Endothelial cell of umbilical vein (primary cell): Measurements from ENCODE around the gene SETD3. TPM values are rescaled to one million over a fixed set of nuclear protein-coding genes. Genes with fewer than 3 reads are reported as not detected.

Experiments
- BruUV-seq: library from RNA; stranded (reverse); fragments of 400-500 nt; replicated peaks from 2 replicates; lab custom pipeline; 2021; lab: Mats Ljungman, UMichigan
- CTCF ChIA-PET: fragments of 300-600, 350-600 bp; sonication (Branson Sonifier 250); formaldehyde crosslinking; loops from one replicate; lab custom pipeline; 2021; ENCODE audit warnings: antibody characterized with exemption, inconsistent platforms; lab: Charles Lee
- POLR2A ChIA-PET: fragments of 300-600, 350-600 bp; sonication (Branson Sonifier 250); formaldehyde crosslinking; loops from one replicate; lab custom pipeline; 2021; ENCODE audit warnings: antibody characterized with exemption, inconsistent platforms; lab: Charles Lee
- DNase-seq: peaks from one replicate; pipeline ENCODE4 v3.0.0-alpha.2; 2011; ENCODE audit warnings: low read depth, low spot score
- FAIRE-seq: peaks from 2 replicates; lab custom pipeline; 2011; peaks lifted over from hg19 to GRCh38; lab: Jason Lieb, UNC
- H2AFZ ChIP-seq: 2 replicates; pipeline ENCODE4 v1.6.0; 2012; ENCODE audit warnings: low read depth, low read length, control low read depth, inconsistent platforms
- H3K27ac ChIP-seq: 2 replicates; pipeline ENCODE4 v1.5.1; 2011; ENCODE audit warnings: low read depth, mild to moderate bottlenecking, control low read depth, low read length, moderate library complexity; ENCODE audit not compliant: insufficient read depth
- H3K27me3 ChIP-seq, 2 experiments: 2 replicates each; pipeline versions ENCODE4 v1.6.0 to v1.6.1; 2011; ENCODE audit warnings: low read length in 2 of 2, mixed read lengths in 1 of 2; ENCODE audit not compliant: control insufficient read depth in 2 of 2, insufficient read depth in 2 of 2
- H3K36me3 ChIP-seq, 2 experiments: 2 replicates in 1 of 2; 3 replicates in 1 of 2; pipeline ENCODE4 v1.5.1; 2011; ENCODE audit warnings: low read length in 2 of 2, mild to moderate bottlenecking in 1 of 2, moderate library complexity in 1 of 2; ENCODE audit not compliant: control insufficient read depth in 2 of 2, insufficient read depth in 2 of 2; ENCODE audit errors: extremely low read depth in 1 of 2
- H3K4me1 ChIP-seq: 3 replicates; pipeline ENCODE4 v1.5.1; 2011; ENCODE audit warnings: mild to moderate bottlenecking, low read length; ENCODE audit not compliant: control insufficient read depth, insufficient read depth; ENCODE audit errors: extremely low read depth
- H3K4me2 ChIP-seq: 2 replicates; pipeline ENCODE4 v1.6.1; 2011; ENCODE audit warnings: low read length, control low read depth, mixed read lengths; ENCODE audit not compliant: insufficient read depth
- H3K4me3 ChIP-seq, 3 experiments: fragments of 200-600 bp in 1 of 3; sonication (generic), shearing (Covaris generic) in 1 of 3; replicated peaks in 1 of 3; 2 replicates each; pipeline ENCODE4 v1.5.1; 2011 to 2016; ENCODE audit warnings: control low read depth in 3 of 3, low read length in 3 of 3, mild to moderate bottlenecking in 2 of 3, inconsistent platforms in 1 of 3, low read depth in 1 of 3, moderate library complexity in 1 of 3; ENCODE audit not compliant: insufficient read depth in 1 of 3
- H3K79me2 ChIP-seq: 2 replicates; pipeline ENCODE4 v1.6.0; 2012; ENCODE audit warnings: low read length, inconsistent platforms; ENCODE audit not compliant: control insufficient read depth, insufficient read depth
- H3K9ac ChIP-seq: replicated peaks from 2 replicates; pipeline ENCODE3; 2011; ENCODE audit warnings: low read length, control low read depth; ENCODE audit not compliant: insufficient read depth; ENCODE audit errors: extremely low read depth
- H3K9me1 ChIP-seq: replicated peaks from 3 replicates; pipeline ENCODE4 v1.6.0; 2011; ENCODE audit warnings: mild to moderate bottlenecking, low read length; ENCODE audit not compliant: control insufficient read depth, insufficient read depth; ENCODE audit errors: extremely low read depth
- H3K9me3 ChIP-seq: replicated peaks from 2 replicates; pipeline ENCODE4 v1.5.1; 2012; ENCODE audit warnings: low read length, inconsistent platforms; ENCODE audit not compliant: control insufficient read depth, insufficient read depth
- H4K20me1 ChIP-seq: replicated peaks from 2 replicates; pipeline ENCODE3; 2011; ENCODE audit warnings: mild to moderate bottlenecking, low read length; ENCODE audit not compliant: control insufficient read depth, insufficient read depth; ENCODE audit errors: extremely low read depth
- EZH2 ChIP-seq: IDR thresholded peaks from 2 replicates; pipeline ENCODE4 v1.6.1; 2012; ENCODE audit warnings: borderline replicate concordance, low read depth, mild to moderate bottlenecking, moderate library complexity, low read length, inconsistent platforms; ENCODE audit not compliant: severe bottlenecking
- FOS ChIP-seq: IDR thresholded peaks from 2 replicates; pipeline ENCODE4 v1.6.1; 2011; ENCODE audit warnings: mild to moderate bottlenecking, low read length, moderate library complexity, borderline replicate concordance; ENCODE audit not compliant: insufficient read depth
- GATA2 ChIP-seq: IDR thresholded peaks from 2 replicates; pipeline ENCODE4 v1.7.0; 2011; ENCODE audit warnings: low read depth, mild to moderate bottlenecking, moderate library complexity, mixed read lengths, low read length; ENCODE audit not compliant: insufficient read length, insufficient read depth
- JUN ChIP-seq: IDR thresholded peaks from 2 replicates; pipeline ENCODE4 v1.6.1; 2011; ENCODE audit warnings: borderline replicate concordance, low read depth; ENCODE audit not compliant: insufficient read length, insufficient read depth
- MYC ChIP-seq: IDR thresholded peaks from one replicate; pipeline ENCODE4 v1.6.1; 2011; ENCODE audit warnings: mild to moderate bottlenecking, low read depth, low read length
- POLR2A ChIP-seq: IDR thresholded peaks from 2 replicates; pipeline ENCODE4 v1.6.1; 2012; ENCODE audit warnings: low read depth, mild to moderate bottlenecking, control low read depth, low read length
- POLR2AphosphoS5 ChIP-seq: IDR thresholded peaks from 2 replicates; pipeline ENCODE4 v1.6.1; 2012; ENCODE audit warnings: low read depth, mild to moderate bottlenecking, control low read depth, low read length, moderate library complexity; ENCODE audit not compliant: insufficient read depth
- dilution Hi-C: fragments of 300-500 bp; cut with MboI; formaldehyde crosslinking; loops from one replicate; pipeline ENCODE4 v1.15.0; 2019; ENCODE audit warnings: low sequenced_read_pairs; ENCODE audit not compliant: extremely low pct_ligation_motif_present
- intact Hi-C: fragments of 100-400 bp; cut with micrococcal nuclease; formaldehyde crosslinking; loops from one replicate; pipeline ENCODE4 v1.10.0; 2022
- polyA plus RNA-seq, 4 experiments: library from polyadenylated mRNA; depleted of rRNA in 3 of 4; stranded (reverse) in 3 of 4; unstranded in 1 of 4; fragments of >200 nt; gene quantifications; 2 replicates each; pipeline versions ENCODE4 v1.2.1 to v1.2.3, GENCODE V29; 2011 to 2012; ENCODE audit warnings: missing spikeins in 1 of 4
- total RNA-seq: library from RNA; stranded (reverse); gene quantifications from 2 replicates; pipeline ENCODE4 v1.2.3, GENCODE V29; 2021
- TF ChIP-seq, protein P1 (sequence below), 2 donors: IDR thresholded peaks; 1 replicate in 1 of 2; 2 replicates in 1 of 2; pipeline ENCODE4 v1.5.1; 2011; ENCODE audit warnings: low read length in 2 of 2, mild to moderate bottlenecking in 2 of 2, moderate library complexity in 2 of 2, control low read depth in 1 of 2, inconsistent platforms in 1 of 2, low read depth in 1 of 2; ENCODE audit not compliant: insufficient read depth in 1 of 2; ENCODE audit errors: extremely low read depth in 1 of 2
- TF ChIP-seq, protein P2 (sequence below): IDR thresholded peaks from 2 replicates; pipeline ENCODE4 v1.6.1; 2011; ENCODE audit not compliant: insufficient read depth, insufficient read length

Gene SETD3
- total and polyA plus RNA-seq, 2 donors (not counting 3 experiments of a cell fraction or from before 2014, with no cell fraction given): 18.1 to 53.1 TPM

DNA sequence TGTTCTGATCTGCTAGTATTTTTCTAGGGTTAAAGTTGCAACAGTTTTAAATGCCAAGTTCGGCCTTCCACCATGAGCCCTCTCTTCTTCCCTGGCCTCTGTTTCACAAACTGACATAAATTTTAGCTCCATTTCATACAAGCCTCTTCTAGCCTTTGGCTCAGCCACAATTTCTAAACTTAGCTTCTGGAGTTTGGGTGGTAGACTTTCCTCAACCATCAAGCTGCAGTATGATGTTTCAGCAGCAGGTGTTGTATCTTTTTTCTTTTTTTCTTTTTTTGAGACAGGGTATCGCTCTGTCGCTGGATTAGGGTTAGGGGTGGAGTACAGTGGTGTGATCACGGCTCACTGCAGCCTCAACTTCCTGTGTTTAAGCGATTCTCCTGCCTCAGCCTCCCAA is 29.4 kb downstream of the SETD3 start:
- Histone ChIP-seq H3K79me2 (peaks cover 3% of the 10 kb centered on the region), H3K27ac (no peak overlapping the region), H2AFZ (no peak overlapping the region), H3K27me3 (no peaks in the 10 kb centered on the region), H4K20me1 (no peaks in the 10 kb centered on the region), H3K4me3 (no peak overlapping the region), H3K9me3 (no peaks in the 10 kb centered on the region), H3K4me2 (no peak overlapping the region), H3K9ac (no peak overlapping the region), H3K9me1 (no peaks in the 10 kb centered on the region), H3K36me3 (peaks cover 3 to 10% of the 10 kb centered on the region in 2 experiments), H3K4me1 (peaks cover 4% of the 10 kb centered on the region)
- POLR2A ChIA-PET: no interaction called here
- TF ChIP-seq POLR2A: no peak
- TF ChIP-seq JUN: no peak
- TF ChIP-seq, protein P1, sequence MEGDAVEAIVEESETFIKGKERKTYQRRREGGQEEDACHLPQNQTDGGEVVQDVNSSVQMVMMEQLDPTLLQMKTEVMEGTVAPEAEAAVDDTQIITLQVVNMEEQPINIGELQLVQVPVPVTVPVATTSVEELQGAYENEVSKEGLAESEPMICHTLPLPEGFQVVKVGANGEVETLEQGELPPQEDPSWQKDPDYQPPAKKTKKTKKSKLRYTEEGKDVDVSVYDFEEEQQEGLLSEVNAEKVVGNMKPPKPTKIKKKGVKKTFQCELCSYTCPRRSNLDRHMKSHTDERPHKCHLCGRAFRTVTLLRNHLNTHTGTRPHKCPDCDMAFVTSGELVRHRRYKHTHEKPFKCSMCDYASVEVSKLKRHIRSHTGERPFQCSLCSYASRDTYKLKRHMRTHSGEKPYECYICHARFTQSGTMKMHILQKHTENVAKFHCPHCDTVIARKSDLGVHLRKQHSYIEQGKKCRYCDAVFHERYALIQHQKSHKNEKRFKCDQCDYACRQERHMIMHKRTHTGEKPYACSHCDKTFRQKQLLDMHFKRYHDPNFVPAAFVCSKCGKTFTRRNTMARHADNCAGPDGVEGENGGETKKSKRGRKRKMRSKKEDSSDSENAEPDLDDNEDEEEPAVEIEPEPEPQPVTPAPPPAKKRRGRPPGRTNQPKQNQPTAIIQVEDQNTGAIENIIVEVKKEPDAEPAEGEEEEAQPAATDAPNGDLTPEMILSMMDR (IDR thresholded peaks at IDR 0.05; ENCODE audit: extremely low read depth in 1 of 2, insufficient read depth in 1 of 2, low read depth in 1 of 2, low read length in 2 of 2): no peak
- no peak for DNase-seq
- intact Hi-C loops (no loop called here), dilution Hi-C loops (no loop called here)
- CTCF ChIA-PET: interaction anchor here (0.9 to 1.7 kb wide), 2 partner anchors 13 to 62 kb away, joined by 3 to 4 read pairs; no protein-coding TSS in a partner anchor
- no peak for FAIRE-seq
- no TSS peak for BruUV-seq

DNA sequence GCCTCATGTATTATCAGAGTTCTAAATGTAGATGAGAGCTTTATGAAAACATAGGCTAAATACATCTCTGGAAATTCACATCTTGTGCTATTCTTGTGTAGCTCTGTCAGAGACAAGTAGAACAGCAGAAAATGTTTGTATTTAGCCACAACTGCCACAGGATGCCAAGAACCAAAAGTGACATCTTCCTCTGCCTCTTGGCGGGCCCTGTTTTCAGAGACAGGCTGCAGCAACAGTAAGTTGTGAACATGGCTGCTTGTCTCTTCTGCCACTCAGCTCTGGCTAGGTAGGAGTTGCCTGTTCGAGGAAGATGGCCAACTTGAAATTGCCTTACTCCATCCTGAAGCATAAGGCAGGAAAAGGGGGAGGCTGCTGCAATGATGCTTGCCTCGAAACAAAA is 30.4 kb downstream of the SETD3 start:
- CTCF ChIA-PET: interaction anchor here (1.0 to 1.7 kb wide), 2 partner anchors 10 to 12 kb away, joined by 3 to 4 read pairs; no protein-coding TSS in a partner anchor
- H3K79me2 ChIP-seq: peaks cover 3% of the 10 kb centered on the region

More for the DNA sequence above, 30.4 kb downstream of the SETD3 start:
- H3K27ac ChIP-seq: no peak overlapping the region
- no peak for TF ChIP-seq MYC
- no peak for TF ChIP-seq FOS
- TF ChIP-seq POLR2AphosphoS5: no peak
- no peak for TF ChIP-seq JUN
- TF ChIP-seq, protein P2, sequence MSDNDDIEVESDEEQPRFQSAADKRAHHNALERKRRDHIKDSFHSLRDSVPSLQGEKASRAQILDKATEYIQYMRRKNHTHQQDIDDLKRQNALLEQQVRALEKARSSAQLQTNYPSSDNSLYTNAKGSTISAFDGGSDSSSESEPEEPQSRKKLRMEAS: no peak
- TF ChIP-seq, protein P1 (IDR thresholded peaks at IDR 0.05; ENCODE audit: extremely low read depth in 1 of 2, insufficient read depth in 1 of 2, low read depth in 1 of 2, low read length in 2 of 2): no peak
- TF ChIP-seq GATA2: no peak
- TF ChIP-seq EZH2: no peak
- TF ChIP-seq POLR2A: no peak
- no peaks in the 10 kb centered on the region for H3K9me3 ChIP-seq
- H3K4me3 ChIP-seq: no peak overlapping the region
- peaks cover 4% of the 10 kb centered on the region for H3K4me1 ChIP-seq
- H3K9ac ChIP-seq: no peak overlapping the region
- no peaks in the 10 kb centered on the region for H3K27me3 ChIP-seq
- intact Hi-C loops: no loop called here
- H3K36me3 ChIP-seq: peaks cover under 1 to 13% of the 10 kb centered on the region in 2 experiments
- dilution Hi-C loops: no loop called here
- H3K4me2 ChIP-seq: no peak overlapping the region
- no TSS peak for BruUV-seq
- no peaks in the 10 kb centered on the region for H3K9me1 ChIP-seq
- no peaks in the 10 kb centered on the region for H4K20me1 ChIP-seq
- H2AFZ ChIP-seq: no peak overlapping the region
- FAIRE-seq (no peak), DNase-seq (no peak)
- POLR2A ChIA-PET: no interaction called here
